HG03066 (cell line): Measurements from ENCODE around the gene HECW1.

ENCODE experiments used
- ATAC-seq: cut with Tn5 transposase; IDR thresholded peaks from one replicate; pipeline ENCODE4 v1.9.1; 2021; ENCODE audit warnings: low read depth; ENCODE audit not compliant: unreplicated experiment

The HECW1 gene

GRCh38 chr7:43300121-43300520 lies 187.7 kb downstream of the HECW1 start:
- ATAC-seq: no peak

- no peak for ATAC-seq
Observed at GRCh38 chr7:43302211-43302711, 189.8 kb downstream of the HECW1 start.

GRCh38 chr7:43302773-43303460 lies 190.5 kb downstream of the HECW1 start:
- ATAC-seq: no peak

GRCh38 chr7:43303740-43304241 lies 191.3 kb downstream of the HECW1 start:
- no peak for ATAC-seq

GRCh38 chr7:43306404-43306803 lies 194.0 kb downstream of the HECW1 start:
- no peak for ATAC-seq

- ATAC-seq: no peak
Observed at GRCh38 chr7:43307522-43307921, 195.1 kb downstream of the HECW1 start.

GRCh38 chr7:43308913-43309705 lies 196.7 kb downstream of the HECW1 start:
- no peak for ATAC-seq

GRCh38 chr7:43309706-43310022 lies 197.2 kb downstream of the HECW1 start:
- no peak for ATAC-seq

GRCh38 chr7:43311052-43311451 lies 198.6 kb downstream of the HECW1 start:
- no peak for ATAC-seq

- no peak for ATAC-seq
Observed at GRCh38 chr7:43311694-43312093, 199.2 kb downstream of the HECW1 start.

GRCh38 chr7:43313628-43314378 lies 201.4 kb downstream of the HECW1 start:
- no peak for ATAC-seq

GRCh38 chr7:43314379-43315158 lies 202.1 kb downstream of the HECW1 start:
- no peak for ATAC-seq

GRCh38 chr7:43317075-43317474 lies 204.6 kb downstream of the HECW1 start:
- no peak for ATAC-seq

GRCh38 chr7:43318188-43318770 lies 205.8 kb downstream of the HECW1 start:
- no peak for ATAC-seq

- no peak for ATAC-seq
Observed at GRCh38 chr7:43325595-43325994, 213.1 kb downstream of the HECW1 start.

- no peak for ATAC-seq
Observed at GRCh38 chr7:43328336-43328735, 215.9 kb downstream of the HECW1 start.

GRCh38 chr7:43328785-43329380 lies 216.4 kb downstream of the HECW1 start:
- no peak for ATAC-seq

GRCh38 chr7:43332193-43332796 lies 219.8 kb downstream of the HECW1 start:
- ATAC-seq: no peak

- ATAC-seq: no peak
Observed at GRCh38 chr7:43337191-43337590, 224.7 kb downstream of the HECW1 start.
